ENCODE results near the gene PPFIA2.

Gene PPFIA2

GRCh38 chr12:81588235-81589008, 170.7 kb downstream of the PPFIA2 start:
- no peak for TF ChIP-seq TCF12 (IDR thresholded peaks at IDR 0.05; ENCODE audit: low read depth)
- no peak for TF ChIP-seq NFIC (IDR thresholded peaks at IDR 0.05)
- TF ChIP-seq USF1 (IDR thresholded peaks at IDR 0.05): no peak
- TF ChIP-seq YY1 (IDR thresholded peaks at IDR 0.05; ENCODE audit: low read depth): no peak
- TF ChIP-seq REST (IDR thresholded peaks at IDR 0.05; ENCODE audit: low read depth): no peak

DNA sequence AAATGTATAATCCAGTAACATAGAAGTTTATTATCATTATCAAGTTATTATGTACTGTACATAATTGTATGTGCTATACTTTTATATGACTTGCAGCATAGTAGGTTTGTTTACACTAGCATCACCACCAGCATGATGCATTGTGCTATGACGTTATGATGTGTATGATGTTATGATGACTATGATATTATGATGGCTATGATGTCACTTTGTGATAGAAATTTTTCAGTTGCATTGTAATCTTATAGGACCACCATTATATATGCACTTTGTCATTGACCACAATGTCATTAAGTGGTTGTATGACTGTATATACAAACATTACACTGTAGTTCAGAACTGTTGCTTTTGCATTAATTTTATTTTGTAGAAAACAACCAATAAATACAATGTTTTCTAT, 173.4 kb downstream of the PPFIA2 start:
- TF ChIP-seq NFIC (IDR thresholded peaks at IDR 0.05): no peak
- TF ChIP-seq CREB1 (IDR thresholded peaks at IDR 0.05; ENCODE audit: low read depth): no peak
- TF ChIP-seq CEBPB (IDR thresholded peaks at IDR 0.05): no peak
- TF ChIP-seq TAF1 (IDR thresholded peaks at IDR 0.05; ENCODE audit: low read depth): no peak
- TF ChIP-seq REST (IDR thresholded peaks at IDR 0.05; ENCODE audit: low read depth): no peak
- no peak for TF ChIP-seq TEAD4 (IDR thresholded peaks at IDR 0.05)
- TF ChIP-seq FOXM1 (IDR thresholded peaks at IDR 0.05; ENCODE audit: borderline replicate concordance, low read depth): no peak
- no peak for TF ChIP-seq ZBTB7A (IDR thresholded peaks at IDR 0.05; ENCODE audit: low read depth)
- TF ChIP-seq USF1 (IDR thresholded peaks at IDR 0.05): no peak
- TF ChIP-seq RAD21 (IDR thresholded peaks at IDR 0.05; ENCODE audit: low read depth): no peak
- TF ChIP-seq YY1 (IDR thresholded peaks at IDR 0.05; ENCODE audit: low read depth): no peak
- TF ChIP-seq EP300 (IDR thresholded peaks at IDR 0.05; ENCODE audit: borderline replicate concordance): no peak
- TF ChIP-seq MAX (IDR thresholded peaks at IDR 0.05): no peak
- no peak for TF ChIP-seq TCF12 (IDR thresholded peaks at IDR 0.05; ENCODE audit: low read depth)
- no peak for TF ChIP-seq EGR1 (IDR thresholded peaks at IDR 0.05)

DNA sequence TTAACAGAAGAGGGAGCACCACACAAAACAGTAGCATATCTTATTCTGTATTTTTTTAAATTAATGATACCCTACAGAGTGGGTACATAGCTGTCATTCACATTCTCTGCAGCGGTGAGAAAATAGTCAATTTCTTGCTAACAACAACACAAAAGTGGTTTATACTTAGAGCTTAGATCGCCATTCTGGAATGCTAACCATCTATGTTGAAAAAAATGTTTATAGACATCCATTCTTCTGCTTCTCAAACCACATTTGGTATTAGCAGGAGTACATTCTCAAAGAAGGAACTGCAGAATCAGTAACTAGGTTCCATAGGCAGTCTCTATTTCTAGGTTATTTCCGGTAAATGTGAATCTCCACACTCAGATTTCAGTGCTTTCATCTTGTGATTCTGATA, 185.9 kb downstream of the PPFIA2 start:
- TF ChIP-seq TEAD4 (IDR thresholded peaks at IDR 0.05): no peak

DNA sequence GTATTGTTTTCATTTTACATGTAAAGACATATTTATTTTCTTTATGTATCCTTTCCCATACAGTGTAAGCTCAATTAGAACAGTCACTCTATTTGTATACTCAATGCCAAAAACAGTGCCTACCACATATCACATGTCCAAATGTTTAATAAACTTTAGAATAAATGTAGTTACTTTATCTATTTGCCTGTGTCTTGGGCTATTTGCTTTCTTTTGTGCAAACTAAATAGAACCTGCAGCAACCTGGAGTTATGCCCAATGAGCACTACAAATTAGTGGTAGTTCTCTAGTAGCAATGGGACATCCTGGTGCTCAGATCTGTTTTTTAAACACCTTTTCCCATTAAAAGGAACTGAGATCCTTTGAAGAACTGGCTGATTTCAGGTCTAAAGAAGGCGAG, 186.7 kb downstream of the PPFIA2 start:
- TF ChIP-seq CEBPB (IDR thresholded peaks at IDR 0.05) (no peak), TCF12 (IDR thresholded peaks at IDR 0.05; ENCODE audit: low read depth) (no peak), USF1 (IDR thresholded peaks at IDR 0.05) (no peak), EP300 (IDR thresholded peaks at IDR 0.05; ENCODE audit: borderline replicate concordance) (no peak), REST (IDR thresholded peaks at IDR 0.05; ENCODE audit: low read depth) (no peak), ZBTB7A (IDR thresholded peaks at IDR 0.05; ENCODE audit: low read depth) (no peak), RAD21 (IDR thresholded peaks at IDR 0.05; ENCODE audit: low read depth) (no peak), NFIC (IDR thresholded peaks at IDR 0.05) (no peak), EGR1 (IDR thresholded peaks at IDR 0.05) (no peak), TAF1 (IDR thresholded peaks at IDR 0.05; ENCODE audit: low read depth) (no peak), FOXM1 (IDR thresholded peaks at IDR 0.05; ENCODE audit: borderline replicate concordance, low read depth) (no peak), MAX (IDR thresholded peaks at IDR 0.05) (no peak), YY1 (IDR thresholded peaks at IDR 0.05; ENCODE audit: low read depth) (no peak), CREB1 (IDR thresholded peaks at IDR 0.05; ENCODE audit: low read depth) (no peak), TEAD4 (IDR thresholded peaks at IDR 0.05) (no peak)
